WTC11 (cell line): ENCODE data around the gene PCAT6. TPM values are rescaled to one million over a fixed set of nuclear protein-coding genes. Genes with fewer than 3 reads are reported as not detected.

ENCODE experiments used
- ATAC-seq: fragments of 200-7000 bp; cut with Tn5 transposase; 2 replicates; pipeline ENCODE4 v1.10.0; 2021; ENCODE audit warnings: mild to moderate bottlenecking, moderate library complexity
- CTCF ChIA-PET: fragments of 300-600 bp; sonication (Branson Sonifier 250); formaldehyde crosslinking; loops from one replicate; lab custom pipeline; 2021; ENCODE audit warnings: antibody characterized with exemption; lab: Charles Lee
- POLR2A ChIA-PET: fragments of 350-600 bp; sonication (Branson Sonifier 250); formaldehyde crosslinking; loops from one replicate; lab custom pipeline; 2021; ENCODE audit warnings: antibody characterized with exemption; lab: Charles Lee
- DNase-seq: peaks from one replicate; pipeline ENCODE4 v3.0.0; 2021; ENCODE audit warnings: low spot score
- H3K27ac Mint-ChIP-seq: 2 replicates; pipeline ENCODE4 v1.8.0; 2021; ENCODE audit warnings: mixed read lengths
- H3K27me3 Mint-ChIP-seq: 2 replicates; pipeline ENCODE4 v1.8.0; 2021; ENCODE audit warnings: low read depth, mild to moderate bottlenecking, moderate library complexity, mixed read lengths
- H3K36me3 Mint-ChIP-seq: 2 replicates; pipeline ENCODE4 v1.8.0; 2021; ENCODE audit warnings: mixed read lengths
- H3K4me1 Mint-ChIP-seq: 2 replicates; pipeline ENCODE4 v1.8.0; 2022; ENCODE audit warnings: mixed read lengths
- H3K4me3 Mint-ChIP-seq: 2 replicates; pipeline ENCODE4 v1.8.0; 2021; ENCODE audit warnings: mild to moderate bottlenecking, moderate library complexity, mixed read lengths
- H3K9me3 Mint-ChIP-seq: 2 replicates; pipeline ENCODE4 v1.8.0; 2021; ENCODE audit warnings: mixed read lengths
- ATF1 ChIP-seq: sonication (generic); formaldehyde crosslinking; IDR thresholded peaks from 2 replicates; pipeline ENCODE4 v1.8.1; 2023; ENCODE audit warnings: mild to moderate bottlenecking, moderate library complexity, missing genetic modification reagents
- CREM ChIP-seq: sonication (generic); formaldehyde crosslinking; IDR thresholded peaks from 2 replicates; pipeline ENCODE4 v1.8.1; 2022; ENCODE audit warnings: mild to moderate bottlenecking, missing genetic modification reagents, moderate library complexity
- ESRRA ChIP-seq: sonication (generic); formaldehyde crosslinking; IDR thresholded peaks from 2 replicates; pipeline ENCODE4 v1.8.1; 2022; ENCODE audit warnings: mild to moderate bottlenecking, missing genetic modification reagents, borderline replicate concordance
- FOXJ3 ChIP-seq: sonication (generic); formaldehyde crosslinking; IDR thresholded peaks from 2 replicates; pipeline ENCODE4 v1.9.0; 2021; ENCODE audit warnings: missing genetic modification reagents, mild to moderate bottlenecking, borderline replicate concordance
- IRF2 ChIP-seq: sonication (generic); formaldehyde crosslinking; IDR thresholded peaks from 2 replicates; pipeline ENCODE4 v1.8.0; 2022; ENCODE audit warnings: low read depth, missing genetic modification reagents, borderline replicate concordance
- RELA ChIP-seq: sonication (generic); formaldehyde crosslinking; IDR thresholded peaks from 2 replicates; pipeline ENCODE4 v1.8.1; 2022; ENCODE audit warnings: missing genetic modification reagents, mild to moderate bottlenecking, borderline replicate concordance
- RORB ChIP-seq: fragments of 250-450 bp; sonication (Bioruptor Pico); IDR thresholded peaks from 2 replicates; pipeline ENCODE4 v1.9.0; 2021; ENCODE audit warnings: mild to moderate bottlenecking
- TP53 ChIP-seq: sonication (generic); formaldehyde crosslinking; IDR thresholded peaks from 2 replicates; pipeline ENCODE4 v1.8.1; 2023; ENCODE audit warnings: mild to moderate bottlenecking, missing genetic modification reagents
- ZBTB21 ChIP-seq: sonication (generic); formaldehyde crosslinking; IDR thresholded peaks from 2 replicates; pipeline ENCODE4 v1.8.1; 2023; ENCODE audit warnings: mild to moderate bottlenecking, missing genetic modification reagents, borderline replicate concordance
- ZNF121 ChIP-seq: sonication (generic); formaldehyde crosslinking; IDR thresholded peaks from 2 replicates; pipeline ENCODE4 v1.8.0; 2023; ENCODE audit warnings: missing genetic modification reagents
- ZNF232 ChIP-seq: sonication (generic); formaldehyde crosslinking; IDR thresholded peaks from 2 replicates; pipeline ENCODE4 v1.8.0; 2022; ENCODE audit warnings: mild to moderate bottlenecking, missing genetic modification reagents
- ZNF671 ChIP-seq: fragments of 250-450 bp; sonication (Bioruptor Pico); IDR thresholded peaks from 2 replicates; pipeline ENCODE4 v1.8.0; 2021; ENCODE audit warnings: mild to moderate bottlenecking
- total RNA-seq: library from RNA; stranded (reverse); gene quantifications from 3 replicates; pipeline ENCODE4 v1.2.3, GENCODE V29; 2021
- TF ChIP-seq, protein P1 (sequence below): fragments of 250-450 bp; sonication (Bioruptor Pico); conservative IDR thresholded peaks from 2 replicates; pipeline ENCODE4 v1.9.0; 2021; ENCODE audit warnings: mild to moderate bottlenecking
- TF ChIP-seq, protein P2 (sequence below): fragments of 250-450 bp; sonication (Bioruptor Pico); IDR thresholded peaks from 2 replicates; pipeline ENCODE4 v1.9.0; 2021; ENCODE audit warnings: moderate library complexity, mild to moderate bottlenecking, inconsistent platforms, borderline replicate concordance
- TF ChIP-seq, protein P3 (sequence below): sonication (generic); formaldehyde crosslinking; IDR thresholded peaks from 2 replicates; pipeline ENCODE4 v1.8.0; 2022; ENCODE audit warnings: mild to moderate bottlenecking, missing genetic modification reagents
- TF ChIP-seq, protein P4 (sequence below): sonication (generic); formaldehyde crosslinking; IDR thresholded peaks from 2 replicates; pipeline ENCODE4 v1.8.1; 2022; ENCODE audit warnings: missing genetic modification reagents, borderline replicate concordance
- TF ChIP-seq, protein P5 (sequence below): sonication (generic); formaldehyde crosslinking; IDR thresholded peaks from 2 replicates; pipeline ENCODE4 v1.8.1; 2023; ENCODE audit warnings: mild to moderate bottlenecking, missing genetic modification reagents
- TF ChIP-seq, protein P6 (sequence below): sonication (generic); formaldehyde crosslinking; IDR thresholded peaks from 2 replicates; pipeline ENCODE4 v1.8.0; 2023; ENCODE audit warnings: missing genetic modification reagents, mild to moderate bottlenecking, borderline replicate concordance
- TF ChIP-seq, protein P7 (sequence below): sonication (generic); formaldehyde crosslinking; IDR thresholded peaks from 2 replicates; pipeline ENCODE4 v1.8.1; 2023; ENCODE audit warnings: mild to moderate bottlenecking, missing genetic modification reagents, moderate library complexity

PCAT6 gene
- total RNA-seq, 1 experiment from 2014 or later: 11.7 TPM

DNA sequence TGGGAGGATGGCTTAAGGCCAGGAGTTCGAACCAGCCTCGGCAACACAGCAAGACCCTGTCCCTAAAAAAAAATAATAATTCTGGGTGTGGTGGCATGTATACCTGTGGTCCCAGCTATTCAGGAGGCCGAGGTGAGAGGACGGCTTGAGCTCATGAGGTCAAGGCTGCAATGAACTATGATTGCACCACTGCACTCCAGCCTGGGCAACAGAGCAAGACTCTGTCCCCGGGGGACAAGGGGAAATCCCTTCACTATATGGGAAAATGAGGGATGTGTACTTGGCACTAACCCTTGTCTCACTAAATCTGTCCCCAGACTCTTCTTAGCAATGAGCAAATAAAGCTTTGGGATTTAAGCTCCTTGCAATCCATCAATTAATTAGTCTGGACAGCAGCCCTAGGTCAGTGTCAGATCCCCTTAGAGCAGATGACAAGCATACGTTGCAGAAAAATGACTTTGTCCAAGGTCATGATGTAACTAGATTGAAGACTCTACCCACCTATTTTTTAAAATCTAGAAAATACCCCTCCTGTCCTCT, 11.9 kb upstream of the PCAT6 start:
- TF ChIP-seq ZNF671: no peak
- TF ChIP-seq IRF2: no peak
- peak; percentile 81; the same call in 1 of the 2 replicates for TF ChIP-seq ZNF121 (CRISPR knock-in tag)
- TF ChIP-seq, all 79 proteins: peak for 1
- Mint-ChIP-seq H3K9me3 (no peaks in the 10 kb centered on the region), H3K27me3 (no peaks in the 10 kb centered on the region), H3K4me3 (no peak overlapping the region), H3K4me1 (peaks cover 63% of the 10 kb centered on the region), H3K27ac (no peak overlapping the region), H3K36me3 (peaks cover 7% of the 10 kb centered on the region)
- no peak for DNase-seq
- POLR2A ChIA-PET: interaction anchor here (0.9 kb wide), 1 partner anchor 12 kb away, joined by 3 read pairs; the partner anchor contains the start of gene PCAT6
- no peak for ATAC-seq
- CTCF ChIA-PET: interaction anchor here (1.1 kb wide), 1 partner anchor 20 kb away, joined by 3 read pairs; no protein-coding TSS in a partner anchor

DNA sequence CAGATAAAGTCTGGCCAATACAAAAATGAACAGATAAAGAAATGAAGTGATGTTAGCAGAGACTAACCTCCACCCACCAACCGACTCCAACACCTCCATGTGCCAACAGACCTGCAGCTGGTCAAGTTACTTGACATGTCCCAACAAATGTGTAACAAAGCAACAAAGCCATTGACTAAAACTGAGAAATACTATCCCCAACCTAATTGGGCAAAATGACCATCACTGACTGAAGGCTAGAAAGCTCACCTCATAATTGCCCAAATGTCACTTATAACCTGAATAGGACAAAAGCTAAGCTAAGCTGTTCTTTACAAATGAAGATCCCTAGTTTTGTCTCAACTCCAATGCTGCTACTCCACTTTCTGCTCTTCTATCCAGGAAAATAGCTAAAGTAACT, 10.0 kb upstream of the PCAT6 start:
- Mint-ChIP-seq H3K4me3 (no peak overlapping the region), H3K4me1 (peaks cover 76% of the 10 kb centered on the region)
- POLR2A ChIA-PET: interaction anchor here (0.8 to 2.1 kb wide), 2 partner anchors 10 to 60 kb away, joined by 3 to 6 read pairs; partner anchors contain the start of gene PCAT6

DNA sequence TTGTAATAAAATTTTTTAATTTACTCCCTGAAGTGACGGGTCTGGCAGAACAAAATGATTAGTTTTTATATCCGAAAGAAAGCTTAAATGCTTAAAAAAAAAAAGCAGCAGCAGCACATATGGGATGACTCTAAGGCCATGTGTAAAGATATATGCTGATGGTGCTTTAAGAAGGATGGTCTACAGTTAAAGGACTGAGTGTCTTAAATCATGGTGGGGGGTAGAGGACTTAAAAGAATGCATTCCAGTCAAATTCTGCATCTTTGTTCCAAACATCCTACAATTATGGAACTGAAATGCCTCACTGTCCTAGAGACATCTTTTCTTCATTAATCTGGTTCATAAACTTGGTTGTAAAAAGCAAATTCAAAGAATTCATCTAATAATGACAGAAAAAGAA, 9.6 kb upstream of the PCAT6 start:
- Mint-ChIP-seq H3K9me3 (no peaks in the 10 kb centered on the region), H3K27ac (no peak overlapping the region), H3K36me3 (peaks cover 7% of the 10 kb centered on the region), H3K27me3 (no peaks in the 10 kb centered on the region), H3K4me3 (no peak overlapping the region), H3K4me1 (peaks cover 78% of the 10 kb centered on the region)
- CTCF ChIA-PET: no interaction called here
- no peak for ATAC-seq
- POLR2A ChIA-PET: interaction anchor here (2.1 kb wide), 1 partner anchor 10 kb away, joined by 6 read pairs; the partner anchor contains the start of gene PCAT6
- DNase-seq: no peak
- TF ChIP-seq RORB (CRISPR knock-in tag) (no peak), TP53 (no peak), ATF1 (CRISPR knock-in tag) (no peak), ESRRA (CRISPR knock-in tag) (no peak), RELA (CRISPR knock-in tag) (no peak), ZBTB21 (CRISPR knock-in tag) (no peak), IRF2 (no peak), ZNF232 (CRISPR knock-in tag) (no peak)
- TF ChIP-seq, protein P1, sequence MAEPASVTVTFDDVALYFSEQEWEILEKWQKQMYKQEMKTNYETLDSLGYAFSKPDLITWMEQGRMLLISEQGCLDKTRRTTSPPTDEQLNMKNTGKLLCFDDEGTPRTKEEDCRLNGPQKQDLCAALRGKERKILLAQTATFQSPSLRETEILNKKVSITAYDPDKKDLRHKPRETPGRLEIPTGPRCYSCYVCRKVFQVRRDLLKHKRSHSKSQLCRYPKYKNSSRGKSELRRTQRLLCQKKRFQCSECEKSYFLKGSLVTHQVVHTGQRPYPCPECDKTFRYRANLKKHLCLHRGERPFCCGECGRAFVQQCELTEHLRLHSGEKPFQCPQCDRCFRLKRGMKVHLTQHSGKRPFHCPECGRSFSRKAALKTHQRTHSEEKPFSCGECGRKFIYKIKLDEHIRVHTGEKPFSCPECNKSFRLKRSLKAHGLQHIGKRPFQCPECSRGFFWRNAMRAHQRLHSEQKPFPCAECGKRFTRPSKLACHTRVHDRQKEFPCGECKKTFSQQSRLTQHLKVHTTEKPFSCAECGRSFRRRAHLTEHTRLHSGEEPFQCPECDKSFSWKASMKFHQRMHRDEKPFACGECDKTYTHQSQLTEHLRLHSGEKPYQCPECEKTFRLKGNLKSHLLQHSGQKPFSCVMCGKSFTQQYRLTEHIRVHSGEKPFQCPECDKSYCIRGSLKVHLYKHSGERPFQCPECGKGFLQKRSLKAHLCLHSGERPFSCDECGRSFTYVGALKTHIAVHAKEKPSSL (CRISPR knock-in tag): no peak
- TF ChIP-seq, protein P2, sequence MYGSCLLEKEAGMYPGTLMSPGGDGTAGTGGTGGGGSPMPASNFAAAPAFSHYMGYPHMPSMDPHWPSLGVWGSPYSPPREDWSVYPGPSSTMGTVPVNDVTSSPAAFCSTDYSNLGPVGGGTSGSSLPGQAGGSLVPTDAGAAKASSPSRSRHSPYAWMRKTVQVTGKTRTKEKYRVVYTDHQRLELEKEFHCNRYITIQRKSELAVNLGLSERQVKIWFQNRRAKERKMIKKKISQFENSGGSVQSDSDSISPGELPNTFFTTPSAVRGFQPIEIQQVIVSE (CRISPR knock-in tag): no peak
- TF ChIP-seq, protein P3, sequence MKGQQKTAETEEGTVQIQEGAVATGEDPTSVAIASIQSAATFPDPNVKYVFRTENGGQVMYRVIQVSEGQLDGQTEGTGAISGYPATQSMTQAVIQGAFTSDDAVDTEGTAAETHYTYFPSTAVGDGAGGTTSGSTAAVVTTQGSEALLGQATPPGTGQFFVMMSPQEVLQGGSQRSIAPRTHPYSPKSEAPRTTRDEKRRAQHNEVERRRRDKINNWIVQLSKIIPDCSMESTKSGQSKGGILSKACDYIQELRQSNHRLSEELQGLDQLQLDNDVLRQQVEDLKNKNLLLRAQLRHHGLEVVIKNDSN (CRISPR knock-in tag): no peak
- TF ChIP-seq, protein P4, sequence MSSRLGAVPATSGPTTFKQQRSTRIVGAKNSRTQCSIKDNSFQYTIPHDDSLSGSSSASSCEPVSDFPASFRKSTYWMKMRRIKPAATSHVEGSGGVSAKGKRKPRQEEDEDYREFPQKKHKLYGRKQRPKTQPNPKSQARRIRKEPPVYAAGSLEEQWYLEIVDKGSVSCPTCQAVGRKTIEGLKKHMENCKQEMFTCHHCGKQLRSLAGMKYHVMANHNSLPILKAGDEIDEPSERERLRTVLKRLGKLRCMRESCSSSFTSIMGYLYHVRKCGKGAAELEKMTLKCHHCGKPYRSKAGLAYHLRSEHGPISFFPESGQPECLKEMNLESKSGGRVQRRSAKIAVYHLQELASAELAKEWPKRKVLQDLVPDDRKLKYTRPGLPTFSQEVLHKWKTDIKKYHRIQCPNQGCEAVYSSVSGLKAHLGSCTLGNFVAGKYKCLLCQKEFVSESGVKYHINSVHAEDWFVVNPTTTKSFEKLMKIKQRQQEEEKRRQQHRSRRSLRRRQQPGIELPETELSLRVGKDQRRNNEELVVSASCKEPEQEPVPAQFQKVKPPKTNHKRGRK (CRISPR knock-in tag): no peak
- TF ChIP-seq, protein P5, sequence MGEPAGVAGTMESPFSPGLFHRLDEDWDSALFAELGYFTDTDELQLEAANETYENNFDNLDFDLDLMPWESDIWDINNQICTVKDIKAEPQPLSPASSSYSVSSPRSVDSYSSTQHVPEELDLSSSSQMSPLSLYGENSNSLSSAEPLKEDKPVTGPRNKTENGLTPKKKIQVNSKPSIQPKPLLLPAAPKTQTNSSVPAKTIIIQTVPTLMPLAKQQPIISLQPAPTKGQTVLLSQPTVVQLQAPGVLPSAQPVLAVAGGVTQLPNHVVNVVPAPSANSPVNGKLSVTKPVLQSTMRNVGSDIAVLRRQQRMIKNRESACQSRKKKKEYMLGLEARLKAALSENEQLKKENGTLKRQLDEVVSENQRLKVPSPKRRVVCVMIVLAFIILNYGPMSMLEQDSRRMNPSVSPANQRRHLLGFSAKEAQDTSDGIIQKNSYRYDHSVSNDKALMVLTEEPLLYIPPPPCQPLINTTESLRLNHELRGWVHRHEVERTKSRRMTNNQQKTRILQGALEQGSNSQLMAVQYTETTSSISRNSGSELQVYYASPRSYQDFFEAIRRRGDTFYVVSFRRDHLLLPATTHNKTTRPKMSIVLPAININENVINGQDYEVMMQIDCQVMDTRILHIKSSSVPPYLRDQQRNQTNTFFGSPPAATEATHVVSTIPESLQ (CRISPR knock-in tag): no peak
- TF ChIP-seq, protein P6, sequence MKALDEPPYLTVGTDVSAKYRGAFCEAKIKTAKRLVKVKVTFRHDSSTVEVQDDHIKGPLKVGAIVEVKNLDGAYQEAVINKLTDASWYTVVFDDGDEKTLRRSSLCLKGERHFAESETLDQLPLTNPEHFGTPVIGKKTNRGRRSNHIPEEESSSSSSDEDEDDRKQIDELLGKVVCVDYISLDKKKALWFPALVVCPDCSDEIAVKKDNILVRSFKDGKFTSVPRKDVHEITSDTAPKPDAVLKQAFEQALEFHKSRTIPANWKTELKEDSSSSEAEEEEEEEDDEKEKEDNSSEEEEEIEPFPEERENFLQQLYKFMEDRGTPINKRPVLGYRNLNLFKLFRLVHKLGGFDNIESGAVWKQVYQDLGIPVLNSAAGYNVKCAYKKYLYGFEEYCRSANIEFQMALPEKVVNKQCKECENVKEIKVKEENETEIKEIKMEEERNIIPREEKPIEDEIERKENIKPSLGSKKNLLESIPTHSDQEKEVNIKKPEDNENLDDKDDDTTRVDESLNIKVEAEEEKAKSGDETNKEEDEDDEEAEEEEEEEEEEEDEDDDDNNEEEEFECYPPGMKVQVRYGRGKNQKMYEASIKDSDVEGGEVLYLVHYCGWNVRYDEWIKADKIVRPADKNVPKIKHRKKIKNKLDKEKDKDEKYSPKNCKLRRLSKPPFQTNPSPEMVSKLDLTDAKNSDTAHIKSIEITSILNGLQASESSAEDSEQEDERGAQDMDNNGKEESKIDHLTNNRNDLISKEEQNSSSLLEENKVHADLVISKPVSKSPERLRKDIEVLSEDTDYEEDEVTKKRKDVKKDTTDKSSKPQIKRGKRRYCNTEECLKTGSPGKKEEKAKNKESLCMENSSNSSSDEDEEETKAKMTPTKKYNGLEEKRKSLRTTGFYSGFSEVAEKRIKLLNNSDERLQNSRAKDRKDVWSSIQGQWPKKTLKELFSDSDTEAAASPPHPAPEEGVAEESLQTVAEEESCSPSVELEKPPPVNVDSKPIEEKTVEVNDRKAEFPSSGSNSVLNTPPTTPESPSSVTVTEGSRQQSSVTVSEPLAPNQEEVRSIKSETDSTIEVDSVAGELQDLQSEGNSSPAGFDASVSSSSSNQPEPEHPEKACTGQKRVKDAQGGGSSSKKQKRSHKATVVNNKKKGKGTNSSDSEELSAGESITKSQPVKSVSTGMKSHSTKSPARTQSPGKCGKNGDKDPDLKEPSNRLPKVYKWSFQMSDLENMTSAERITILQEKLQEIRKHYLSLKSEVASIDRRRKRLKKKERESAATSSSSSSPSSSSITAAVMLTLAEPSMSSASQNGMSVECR (CRISPR knock-in tag): no peak

More for the DNA sequence above, 10.0 kb upstream of the PCAT6 start:
- no peak for DNase-seq
- no peak for TF ChIP-seq FOXJ3 (CRISPR knock-in tag)
- TF ChIP-seq, protein P7, sequence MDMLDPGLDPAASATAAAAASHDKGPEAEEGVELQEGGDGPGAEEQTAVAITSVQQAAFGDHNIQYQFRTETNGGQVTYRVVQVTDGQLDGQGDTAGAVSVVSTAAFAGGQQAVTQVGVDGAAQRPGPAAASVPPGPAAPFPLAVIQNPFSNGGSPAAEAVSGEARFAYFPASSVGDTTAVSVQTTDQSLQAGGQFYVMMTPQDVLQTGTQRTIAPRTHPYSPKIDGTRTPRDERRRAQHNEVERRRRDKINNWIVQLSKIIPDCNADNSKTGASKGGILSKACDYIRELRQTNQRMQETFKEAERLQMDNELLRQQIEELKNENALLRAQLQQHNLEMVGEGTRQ: no peak
- no peak for TF ChIP-seq ESRRA (CRISPR knock-in tag)
- no peak for TF ChIP-seq CREM (CRISPR knock-in tag)
- TF ChIP-seq ATF1 (CRISPR knock-in tag): no peak
- H3K27ac Mint-ChIP-seq: peak overlapping the region; percentile 75
- H3K27me3 Mint-ChIP-seq: no peaks in the 10 kb centered on the region
- no peak for ATAC-seq
- CTCF ChIA-PET: no interaction called here
- H3K36me3 Mint-ChIP-seq: peaks cover 7% of the 10 kb centered on the region
- no peaks in the 10 kb centered on the region for H3K9me3 Mint-ChIP-seq
